Measurements from ENCODE around the gene HAUS3.

GRCh38 chr4:2283199-2283711, 41.3 kb upstream of the HAUS3 start:
- TF ChIP-seq CTCF (IDR thresholded peaks at IDR 0.05) (no peak), POLR2A (IDR thresholded peaks at IDR 0.05) (no peak)

Measured in right lobe of liver (tissue), 4 donors.